ENCODE data around the gene SPRR2F.

SPRR2F gene

DNA sequence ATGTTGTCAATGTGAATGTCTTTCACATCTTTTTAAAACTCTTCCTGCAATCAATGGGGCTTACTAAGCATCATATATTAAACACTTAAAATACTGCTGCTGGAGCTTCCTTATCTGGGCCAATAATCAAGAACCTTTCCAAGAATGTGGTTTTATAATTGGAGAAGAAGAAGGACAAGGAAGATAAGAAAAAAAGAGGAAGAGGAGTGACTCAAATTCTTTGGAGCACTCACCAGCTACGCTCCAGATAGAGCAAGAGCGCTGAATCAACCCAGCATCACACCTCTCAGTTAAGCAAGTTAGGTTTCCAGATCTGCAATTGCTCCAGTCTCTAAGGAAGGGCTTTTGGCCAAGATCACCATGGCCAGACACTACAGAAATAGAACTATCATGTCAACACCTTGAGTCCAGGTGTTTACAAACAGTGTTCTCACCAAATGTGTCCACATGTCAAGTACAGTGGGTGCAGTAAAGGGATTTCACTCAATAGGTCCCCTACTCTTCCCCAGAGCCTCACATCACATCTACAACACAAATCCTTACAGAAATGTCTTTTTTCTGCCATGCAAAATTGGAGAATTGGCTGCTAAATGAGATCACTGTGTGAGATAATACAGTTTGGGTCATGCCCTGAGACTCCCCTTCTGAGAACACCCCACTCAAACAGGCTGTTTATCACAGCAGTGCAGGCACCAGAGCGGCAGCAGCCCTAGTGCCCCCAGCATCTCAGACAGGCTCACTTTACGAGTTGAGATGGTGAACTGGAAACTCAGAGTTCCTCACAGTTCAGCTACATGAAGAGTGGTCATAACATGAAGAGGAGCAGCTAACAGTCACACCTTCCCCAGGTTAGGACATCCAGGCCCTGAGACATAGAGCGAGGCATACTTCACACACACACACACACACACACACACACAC lies 40.2 kb downstream of the SPRR2F start:
- DNase-seq: no peak

DNA sequence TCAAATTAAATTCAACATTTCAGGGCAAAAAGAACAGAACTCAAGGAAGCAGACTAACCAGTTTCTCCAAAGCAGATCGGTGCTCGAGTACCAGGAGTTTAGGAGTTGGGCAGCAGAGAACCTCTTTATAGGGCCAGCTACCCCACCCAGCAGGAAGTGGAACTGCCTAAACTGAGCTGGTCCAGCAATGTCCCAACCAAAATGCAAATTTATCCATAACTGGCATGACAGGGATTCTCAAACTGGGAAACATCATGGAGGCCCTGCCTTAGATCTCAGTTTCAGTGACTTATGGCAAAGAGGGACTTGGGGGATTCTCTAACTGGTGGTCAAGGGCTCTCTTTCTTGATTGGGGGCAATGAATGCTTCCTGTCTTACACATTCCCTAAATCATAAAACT lies 41.8 kb downstream of the SPRR2F start, which contains the start of gene SPRR2B:
SPRR2B (minus strand) TSS at position 101 of the 400 bp plus-strand sequence. CDS start 772 bp downstream, outside the sequence.
- DNase-seq: no peak

DNA sequence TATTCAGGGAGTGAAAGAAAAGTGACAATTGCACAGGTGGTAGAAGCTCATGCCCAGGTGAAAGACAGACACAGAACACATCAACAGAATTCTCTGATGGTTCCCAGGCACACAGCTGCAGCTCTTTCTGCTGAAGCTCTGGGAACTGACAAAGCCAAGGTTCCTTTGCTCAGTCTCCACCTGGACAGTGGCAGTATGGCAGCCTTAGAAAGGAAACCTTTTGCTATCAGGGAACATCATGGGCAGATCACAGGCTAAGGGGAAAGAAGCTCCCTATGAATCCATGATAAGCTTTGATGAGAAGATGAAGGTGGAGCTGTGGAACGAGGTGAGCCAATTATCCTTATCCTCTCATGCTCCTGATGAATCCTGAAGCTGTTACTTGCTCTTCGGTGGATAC lies 43.1 kb downstream of the SPRR2F start:
- no peak for DNase-seq
